Measurements from ENCODE around the gene FEM1B.
A peak's percentile ranks its signal among the peaks of the same experiment; 100 is the strongest.

FEM1B gene

GRCh38 chr15:68252925-68253534, 24.5 kb upstream of the FEM1B start:
- no peaks in the 10 kb centered on the region for H3K27me3 ChIP-seq
- no peaks in the 10 kb centered on the region for H3K36me3 ChIP-seq
- no peak overlapping the region for H3K27ac ChIP-seq
- no peak overlapping the region for H3K4me3 ChIP-seq (ENCODE audit: low read depth in 1 of 2, low read length in 1 of 2)
- H3K4me1 ChIP-seq (ENCODE audit: control insufficient read depth in 1 of 2, insufficient read depth in 1 of 2, low read depth in 1 of 2, low read length in 1 of 2): peaks cover 20 to 25% of the 10 kb centered on the region in 2 experiments
- H3K9me3 ChIP-seq: no peaks in the 10 kb centered on the region
- TF ChIP-seq CTCF (IDR thresholded peaks at IDR 0.05): peak; percentile 71

GRCh38 chr15:68256675-68257450, 20.7 kb upstream of the FEM1B start:
- Histone ChIP-seq H3K9me3 (no peaks in the 10 kb centered on the region), H3K27me3 (no peaks in the 10 kb centered on the region), H3K4me3 (ENCODE audit: low read depth in 1 of 2, low read length in 1 of 2) (peak overlapping the region; percentile 70 to 71), H3K27ac (peak overlapping the region; percentile 64), H3K4me1 (ENCODE audit: control insufficient read depth in 1 of 2, insufficient read depth in 1 of 2, low read depth in 1 of 2, low read length in 1 of 2) (peaks cover 12 to 15% of the 10 kb centered on the region in 2 experiments), H3K36me3 (no peaks in the 10 kb centered on the region)
- TF ChIP-seq CTCF (IDR thresholded peaks at IDR 0.05): no peak

- H3K27ac ChIP-seq: no peak overlapping the region
- H3K9me3 ChIP-seq: no peaks in the 10 kb centered on the region
- H3K36me3 ChIP-seq: no peaks in the 10 kb centered on the region
- H3K4me3 ChIP-seq (ENCODE audit: low read depth in 1 of 2, low read length in 1 of 2): no peak overlapping the region
- peaks cover 12 to 15% of the 10 kb centered on the region in 2 experiments for H3K4me1 ChIP-seq (ENCODE audit: control insufficient read depth in 1 of 2, insufficient read depth in 1 of 2, low read depth in 1 of 2, low read length in 1 of 2)
- peaks cover 9% of the 10 kb centered on the region for H3K27me3 ChIP-seq
- no peak for TF ChIP-seq CTCF (IDR thresholded peaks at IDR 0.05)
Measured at GRCh38 chr15:68258692-68259091, 18.9 kb upstream of the FEM1B start.

- H3K4me1 ChIP-seq (ENCODE audit: control insufficient read depth in 1 of 2, insufficient read depth in 1 of 2, low read depth in 1 of 2, low read length in 1 of 2): peaks cover 12 to 15% of the 10 kb centered on the region in 2 experiments
- no peaks in the 10 kb centered on the region for H3K36me3 ChIP-seq
- H3K27ac ChIP-seq: no peak overlapping the region
- no peak for TF ChIP-seq CTCF (IDR thresholded peaks at IDR 0.05)
- H3K4me3 ChIP-seq (ENCODE audit: low read depth in 1 of 2, low read length in 1 of 2): no peak overlapping the region
- H3K9me3 ChIP-seq: no peaks in the 10 kb centered on the region
- H3K27me3 ChIP-seq: peaks cover 19% of the 10 kb centered on the region
Measured at GRCh38 chr15:68259883-68260282, 17.7 kb upstream of the FEM1B start.

GRCh38 chr15:68261241-68261640, 16.3 kb upstream of the FEM1B start:
- H3K36me3 ChIP-seq: no peaks in the 10 kb centered on the region
- no peak for TF ChIP-seq CTCF (IDR thresholded peaks at IDR 0.05)
- no peak overlapping the region for H3K4me3 ChIP-seq (ENCODE audit: low read depth in 1 of 2, low read length in 1 of 2)
- H3K9me3 ChIP-seq: no peaks in the 10 kb centered on the region
- no peak overlapping the region for H3K27ac ChIP-seq
- H3K4me1 ChIP-seq (ENCODE audit: control insufficient read depth in 1 of 2, insufficient read depth in 1 of 2, low read depth in 1 of 2, low read length in 1 of 2): peaks cover 11 to 12% of the 10 kb centered on the region in 2 experiments
- peaks cover 30% of the 10 kb centered on the region for H3K27me3 ChIP-seq
